HG02943 (cell line): ENCODE measurements around the gene PKNOX2.

Experiments
- ATAC-seq: cut with Tn5 transposase; IDR thresholded peaks from one replicate; pipeline ENCODE4 v1.9.1; 2021; ENCODE audit warnings: mild to moderate bottlenecking, low read depth, moderate library complexity; ENCODE audit not compliant: unreplicated experiment

The PKNOX2 gene

DNA sequence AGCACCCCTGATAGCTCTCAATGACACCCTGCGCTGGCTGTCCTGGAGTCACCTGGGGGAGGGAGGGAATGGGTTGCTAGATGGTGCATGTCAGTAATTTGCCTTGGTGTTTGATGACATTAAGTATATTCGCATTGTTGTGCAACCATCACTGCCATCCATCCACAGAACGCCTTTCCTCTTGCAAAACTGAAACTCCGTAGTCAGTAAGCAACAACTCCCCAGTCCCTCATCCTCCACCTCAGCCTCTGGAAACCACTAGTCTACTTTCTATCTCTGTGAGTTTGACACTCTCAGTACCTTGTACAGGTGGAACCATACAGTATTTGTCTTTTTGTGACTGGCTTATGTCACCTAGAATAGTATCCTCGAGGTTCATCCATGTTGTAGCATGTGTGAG lies 62.6 kb downstream of the PKNOX2 start:
- no peak for ATAC-seq

DNA sequence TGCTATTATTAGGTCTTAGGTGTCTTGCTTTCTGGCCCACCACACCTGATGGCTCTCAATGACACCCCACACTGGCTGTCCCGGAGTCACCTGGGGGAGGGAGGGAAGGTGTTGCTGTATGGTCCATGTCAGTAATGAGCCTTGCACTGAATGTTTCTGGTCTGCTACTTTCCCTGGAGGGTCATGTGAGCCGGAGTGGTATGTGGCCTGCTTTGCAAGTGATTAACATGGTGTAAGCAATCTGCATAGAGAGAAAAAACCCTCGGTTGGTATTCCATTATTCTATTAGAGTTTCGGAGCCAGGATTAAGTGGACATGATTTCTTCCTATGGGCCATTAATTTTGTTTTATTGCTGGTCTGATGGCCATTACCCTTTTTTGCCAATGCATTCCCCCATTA lies 63.9 kb downstream of the PKNOX2 start:
- no peak for ATAC-seq

GRCh38 chr11:125228993-125229392 lies 64.4 kb downstream of the PKNOX2 start:
- no peak for ATAC-seq

DNA sequence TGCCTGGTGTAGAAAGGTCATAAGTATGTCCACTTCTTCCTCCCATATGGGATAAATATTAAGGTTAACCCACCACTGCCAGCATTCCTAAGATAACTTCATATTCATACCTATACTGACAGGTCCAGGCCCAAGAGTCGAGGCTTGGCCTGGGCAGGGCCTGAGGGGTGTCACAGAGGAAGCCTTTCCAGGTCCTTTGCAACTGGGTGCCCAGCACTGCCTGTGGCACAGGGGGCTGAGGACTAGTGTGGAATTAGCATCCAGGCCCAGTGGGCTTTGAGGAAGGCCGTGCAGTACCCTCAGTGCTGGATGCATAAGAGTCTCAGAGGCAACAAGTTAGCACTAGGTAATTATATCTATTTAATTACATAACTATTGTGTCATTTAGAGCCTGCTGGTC lies 65.4 kb downstream of the PKNOX2 start:
- ATAC-seq, result no peak

DNA sequence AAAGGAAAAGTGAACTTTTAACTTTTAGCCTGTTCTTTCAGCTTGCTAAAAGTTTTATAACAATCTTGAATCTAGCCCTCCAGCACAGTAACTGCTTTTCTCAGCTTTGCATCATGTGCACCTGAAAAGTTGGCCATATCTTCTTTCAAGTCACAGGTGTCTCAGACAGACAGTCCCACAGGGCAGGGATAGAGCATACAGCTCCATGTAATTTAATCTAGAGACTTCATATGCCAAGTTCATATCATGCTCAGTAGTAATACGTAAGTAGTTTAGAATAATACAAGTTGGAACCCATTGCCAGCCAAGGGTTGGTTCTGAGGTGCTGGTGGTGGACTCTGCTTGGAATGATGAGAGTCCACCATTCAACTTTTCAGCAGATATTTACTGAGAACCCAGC lies 68.6 kb downstream of the PKNOX2 start:
- no peak for ATAC-seq

DNA sequence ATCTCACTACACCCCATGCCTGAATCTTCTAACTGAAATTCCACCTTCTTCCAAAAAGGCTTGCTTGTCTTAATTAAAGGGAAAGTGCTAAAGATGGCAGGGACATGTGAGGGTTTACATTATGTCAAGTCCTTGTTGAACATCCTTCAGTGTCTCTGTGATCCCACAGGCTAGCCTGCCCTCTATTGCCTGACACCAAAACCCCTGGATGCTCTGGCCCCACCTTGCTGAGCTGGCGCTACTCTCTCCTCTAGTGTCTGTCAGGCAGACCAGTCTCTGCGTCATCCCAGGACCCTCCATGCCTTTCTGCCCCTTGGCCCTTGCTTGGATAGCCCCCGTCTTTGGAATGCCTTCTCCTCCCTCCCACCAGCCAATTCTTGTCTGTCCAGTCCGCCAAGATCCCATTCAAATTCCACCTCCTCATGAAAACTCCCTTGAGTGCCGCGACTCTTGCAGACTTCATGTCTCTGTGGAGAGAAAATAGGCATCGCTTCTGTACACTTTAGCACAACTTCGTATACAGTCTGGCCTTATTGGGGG lies 69.3 kb downstream of the PKNOX2 start:
- no peak for ATAC-seq

DNA sequence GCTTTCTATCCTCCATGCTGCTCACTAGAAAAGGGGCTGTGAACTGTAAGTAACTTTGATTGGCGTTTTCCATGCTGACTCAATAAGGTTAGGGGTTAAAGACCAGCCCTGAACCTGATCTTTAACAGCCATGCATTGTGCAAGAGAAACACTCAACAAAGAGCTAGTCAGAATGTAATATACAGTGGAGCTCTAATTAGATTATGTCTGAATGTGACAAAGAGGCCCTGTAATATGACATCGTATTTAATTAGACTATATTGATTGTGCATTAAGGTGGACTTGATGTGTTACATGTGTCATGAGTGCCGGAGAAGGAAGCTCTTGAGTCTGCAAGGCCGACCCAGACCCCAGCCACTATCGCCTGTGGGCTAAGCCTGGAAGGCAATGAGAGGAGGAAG lies 70.5 kb downstream of the PKNOX2 start:
- no peak for ATAC-seq

DNA sequence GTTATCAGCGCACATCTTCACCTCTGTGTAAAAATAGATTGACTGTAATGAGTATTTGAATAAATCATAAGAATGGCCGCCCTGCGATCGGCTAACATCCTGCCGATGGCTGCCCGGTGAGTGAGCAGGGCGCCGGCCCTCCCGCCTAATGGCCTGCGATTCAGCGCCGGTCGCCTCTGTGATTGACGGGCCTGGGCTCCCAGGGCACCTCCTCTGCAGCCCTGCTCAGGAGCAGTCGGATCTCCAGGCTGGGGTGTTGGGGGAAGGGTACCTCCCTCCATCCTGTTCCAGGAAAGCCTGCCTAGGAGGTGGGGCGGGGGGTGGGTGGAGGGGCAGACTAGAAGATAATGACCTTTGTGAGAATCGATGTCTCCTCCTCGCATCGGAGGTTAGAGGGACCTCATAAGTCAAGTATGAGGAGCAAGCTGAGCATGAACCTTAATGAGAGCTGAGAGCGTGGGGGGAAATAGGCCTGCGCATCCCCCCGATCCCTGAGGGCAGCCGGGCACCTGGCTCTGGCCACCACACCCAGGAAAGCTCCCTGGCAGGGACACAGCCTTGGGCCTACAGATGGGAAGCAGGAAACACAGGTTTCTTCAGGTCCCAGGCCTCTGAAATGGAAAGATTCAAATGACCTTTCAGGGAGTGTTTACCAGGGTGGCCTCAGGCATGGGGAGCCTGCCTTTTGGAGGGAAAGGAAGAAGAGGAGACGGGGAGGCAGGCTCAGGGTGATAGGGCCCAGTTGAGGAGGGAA lies 71.7 kb downstream of the PKNOX2 start:
- ATAC-seq, result no peak

GRCh38 chr11:125239585-125240560 lies 75.3 kb downstream of the PKNOX2 start:
- ATAC-seq, result no peak

- ATAC-seq, result no peak
Observed at GRCh38 chr11:125241104-125241503, 76.6 kb downstream of the PKNOX2 start.

DNA sequence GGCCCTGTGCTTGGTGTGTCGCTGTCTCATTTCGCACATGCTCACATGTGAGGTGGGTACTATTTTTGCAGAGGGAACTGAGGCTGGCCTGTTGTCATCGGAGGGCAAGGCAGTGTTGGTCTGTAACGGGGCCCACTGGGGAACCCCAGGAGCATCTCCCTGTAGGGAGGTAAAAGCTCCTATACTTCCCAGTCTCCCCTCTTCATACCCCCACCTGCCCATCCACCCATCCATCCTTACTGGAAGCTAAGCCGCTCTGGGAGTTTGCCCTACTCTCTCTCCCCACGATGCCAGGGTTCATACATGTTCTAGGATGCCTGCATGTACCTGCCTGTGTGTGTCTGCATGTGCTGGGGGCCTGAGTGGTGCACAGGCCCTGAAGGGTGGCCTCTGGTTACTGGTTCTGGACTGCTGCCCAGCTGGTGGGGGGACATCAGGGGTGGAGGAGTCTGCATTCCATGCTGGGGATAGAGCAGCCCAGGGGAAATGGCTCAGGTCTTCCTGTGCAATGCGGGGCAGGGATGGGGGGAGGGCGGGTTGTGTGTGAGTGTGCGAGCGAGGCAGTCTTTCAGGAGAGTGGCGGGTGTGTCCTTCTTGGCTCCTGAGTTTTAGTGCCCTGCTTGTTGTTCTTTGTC lies 77.7 kb downstream of the PKNOX2 start:
- no peak for ATAC-seq

DNA sequence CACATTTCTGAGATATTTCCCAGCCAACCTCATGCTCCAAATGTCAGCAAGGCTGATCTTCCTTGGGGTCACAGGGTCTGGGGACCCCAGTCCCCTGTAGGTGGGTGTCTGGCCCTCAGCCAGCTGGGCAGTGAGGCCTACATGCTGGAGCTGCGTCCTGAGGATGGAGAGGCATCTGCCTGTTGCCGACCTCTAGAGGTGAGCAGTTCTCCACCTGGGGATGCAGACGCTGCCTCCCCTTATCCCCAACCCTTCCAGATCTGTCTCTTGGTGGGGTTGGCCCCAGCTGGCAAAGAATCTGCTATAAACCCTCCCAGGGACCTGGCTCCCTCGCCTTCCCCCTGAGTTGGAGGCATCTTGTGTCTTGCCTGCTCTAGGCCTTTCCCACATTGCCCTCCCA lies 79.6 kb downstream of the PKNOX2 start:
- ATAC-seq, result no peak

DNA sequence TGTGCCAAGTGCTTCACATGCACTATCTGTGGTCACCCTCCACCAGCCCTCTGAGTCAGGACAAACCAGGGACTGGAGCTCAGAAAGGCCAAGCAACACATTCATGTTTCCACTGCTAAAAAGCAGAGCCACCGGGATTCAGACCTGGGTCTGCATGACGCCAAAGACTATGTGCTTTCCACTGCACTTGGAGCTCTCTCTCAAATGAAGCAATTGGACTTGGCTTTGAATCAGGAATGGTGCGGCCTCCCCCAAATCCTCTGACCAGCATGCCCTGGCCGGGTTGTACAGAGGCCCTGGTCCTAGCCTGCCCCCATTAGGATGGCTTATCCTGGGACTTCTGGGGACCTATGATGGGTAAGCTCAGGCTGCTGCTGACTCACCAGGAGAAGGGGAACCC lies 80.7 kb downstream of the PKNOX2 start:
- ATAC-seq, result no peak

GRCh38 chr11:125247431-125247830 lies 82.9 kb downstream of the PKNOX2 start:
- no peak for ATAC-seq

DNA sequence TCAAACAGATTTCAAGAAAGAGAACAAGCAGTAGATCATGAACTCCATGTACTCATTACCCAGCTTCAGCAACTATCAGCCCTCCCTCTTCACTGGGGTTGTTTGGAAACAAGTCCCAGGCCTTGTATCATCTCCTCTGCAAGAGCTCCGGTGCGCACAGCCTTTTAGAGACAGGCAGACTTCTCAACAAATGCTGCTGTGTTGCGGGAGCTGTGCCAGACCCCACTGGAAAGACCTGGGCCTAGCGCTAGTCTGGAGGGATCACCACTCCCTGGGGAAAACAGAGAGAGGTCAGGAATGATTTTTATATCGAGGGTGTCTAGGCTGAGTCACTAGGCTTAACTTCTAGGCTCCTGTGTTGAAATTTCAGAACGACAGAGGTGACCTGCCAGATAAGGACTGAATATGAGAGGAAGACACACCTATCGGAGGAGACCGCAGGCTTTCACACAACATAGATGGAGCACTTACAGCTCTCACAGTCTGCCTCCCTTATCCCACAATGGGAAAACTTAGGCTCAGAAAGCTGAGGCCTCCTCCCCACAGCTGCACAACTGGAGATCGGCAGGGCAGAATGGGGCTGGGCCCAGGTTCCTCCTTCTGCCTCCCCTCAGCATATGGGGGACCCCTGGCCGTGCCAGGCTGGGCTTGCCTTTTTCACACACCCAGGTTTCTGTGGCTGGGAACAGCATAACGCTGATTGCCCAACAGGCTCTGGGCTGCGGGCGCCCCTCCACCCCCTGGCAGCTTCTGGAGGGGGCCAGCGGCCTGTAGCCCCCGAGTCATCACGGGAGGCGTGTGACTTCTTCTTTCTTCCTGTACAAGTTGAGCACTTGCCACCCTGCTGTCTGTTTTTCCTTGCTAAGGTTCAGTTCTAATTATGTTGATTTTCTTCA lies 86.0 kb downstream of the PKNOX2 start:
- ATAC-seq, result no peak

GRCh38 chr11:125251214-125251545 lies 86.6 kb downstream of the PKNOX2 start:
- ATAC-seq, result no peak

- ATAC-seq, result no peak
Observed at GRCh38 chr11:125251956-125252355, 87.4 kb downstream of the PKNOX2 start.

DNA sequence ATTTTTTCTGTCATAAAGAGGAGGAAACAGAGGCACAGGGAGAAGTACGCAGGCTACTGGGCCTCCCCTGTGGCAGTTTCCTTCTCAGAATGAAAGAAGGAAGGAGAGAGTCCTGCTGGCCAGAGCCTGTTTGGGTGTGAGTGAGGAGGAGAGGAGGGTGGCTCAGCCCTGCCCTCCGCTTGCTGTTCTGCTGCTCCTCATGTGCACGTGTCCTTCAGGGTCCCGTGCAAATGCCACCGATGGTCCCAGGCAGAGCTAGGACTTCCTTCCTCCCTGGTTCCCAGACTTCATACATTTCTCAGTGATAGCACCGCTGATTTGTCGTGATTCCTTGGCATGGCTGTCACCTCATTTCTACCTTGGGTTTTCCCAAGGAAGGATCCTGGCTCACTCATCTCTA lies 88.7 kb downstream of the PKNOX2 start:
- ATAC-seq, result no peak

- ATAC-seq, result no peak
Observed at GRCh38 chr11:125253795-125254525, 89.4 kb downstream of the PKNOX2 start.
